SK-N-SH (cell line): ENCODE results near the gene GRM1.

ENCODE experiments used
- MXI1 ChIP-seq: IDR thresholded peaks from 2 replicates; pipeline ENCODE4 v1.6.1; 2012; ENCODE audit warnings: mild to moderate bottlenecking, low read depth, low read length, improper control_type of control experiment
- RAD21 ChIP-seq: IDR thresholded peaks from 2 replicates; pipeline ENCODE4 v1.6.1; 2012; ENCODE audit warnings: mild to moderate bottlenecking, low read length
- RFX5 ChIP-seq: IDR thresholded peaks from 2 replicates; pipeline ENCODE4 v1.6.1; 2012; ENCODE audit warnings: mild to moderate bottlenecking, improper control_type of control experiment, low read length
- TF ChIP-seq, protein P1 (sequence below): fragments of 150-350 bp; IDR thresholded peaks from 2 replicates; pipeline ENCODE4 v1.6.1; 2017; ENCODE audit warnings: antibody characterized with exemption, low read length, low read depth, borderline replicate concordance
- TF ChIP-seq, protein P2 (sequence below): fragments of 200-600 bp; sonication (generic); IDR thresholded peaks from 2 replicates; pipeline ENCODE4 v1.6.1; 2017; ENCODE audit warnings: antibody characterized with exemption, mild to moderate bottlenecking, moderate library complexity
- TF ChIP-seq, protein P3 (sequence below): IDR thresholded peaks from 2 replicates; pipeline ENCODE4 v1.4.0; 2012; ENCODE audit warnings: low read depth

DNA sequence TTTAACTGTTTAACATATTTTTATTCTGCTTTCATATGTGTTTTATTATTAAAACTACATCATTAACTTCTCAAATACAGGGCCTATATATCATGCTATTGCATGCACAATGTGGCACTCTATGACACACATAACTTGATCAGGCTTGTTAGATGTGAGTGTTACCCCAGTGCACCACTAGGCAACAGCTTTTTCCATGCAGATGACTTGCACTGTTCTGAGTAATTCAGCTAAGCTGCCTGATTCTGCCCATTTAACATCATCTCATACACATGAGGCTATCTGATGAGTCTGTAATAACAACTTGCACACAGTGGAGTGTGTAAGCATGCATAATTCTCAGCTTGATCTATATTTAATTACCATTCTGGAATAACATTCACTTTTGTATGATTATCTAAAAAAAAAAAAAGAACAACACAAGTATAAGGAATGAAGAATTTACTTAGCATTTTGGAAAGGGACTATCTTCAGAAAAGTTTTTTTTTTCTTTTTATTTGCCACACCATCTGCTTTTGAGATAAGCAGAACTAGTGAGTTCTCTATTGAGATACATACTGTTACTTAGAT, 83.1 kb downstream of the GRM1 start:
- no peak for TF ChIP-seq RFX5
- TF ChIP-seq, protein P1, sequence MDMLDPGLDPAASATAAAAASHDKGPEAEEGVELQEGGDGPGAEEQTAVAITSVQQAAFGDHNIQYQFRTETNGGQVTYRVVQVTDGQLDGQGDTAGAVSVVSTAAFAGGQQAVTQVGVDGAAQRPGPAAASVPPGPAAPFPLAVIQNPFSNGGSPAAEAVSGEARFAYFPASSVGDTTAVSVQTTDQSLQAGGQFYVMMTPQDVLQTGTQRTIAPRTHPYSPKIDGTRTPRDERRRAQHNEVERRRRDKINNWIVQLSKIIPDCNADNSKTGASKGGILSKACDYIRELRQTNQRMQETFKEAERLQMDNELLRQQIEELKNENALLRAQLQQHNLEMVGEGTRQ = no peak
- TF ChIP-seq, protein P2, sequence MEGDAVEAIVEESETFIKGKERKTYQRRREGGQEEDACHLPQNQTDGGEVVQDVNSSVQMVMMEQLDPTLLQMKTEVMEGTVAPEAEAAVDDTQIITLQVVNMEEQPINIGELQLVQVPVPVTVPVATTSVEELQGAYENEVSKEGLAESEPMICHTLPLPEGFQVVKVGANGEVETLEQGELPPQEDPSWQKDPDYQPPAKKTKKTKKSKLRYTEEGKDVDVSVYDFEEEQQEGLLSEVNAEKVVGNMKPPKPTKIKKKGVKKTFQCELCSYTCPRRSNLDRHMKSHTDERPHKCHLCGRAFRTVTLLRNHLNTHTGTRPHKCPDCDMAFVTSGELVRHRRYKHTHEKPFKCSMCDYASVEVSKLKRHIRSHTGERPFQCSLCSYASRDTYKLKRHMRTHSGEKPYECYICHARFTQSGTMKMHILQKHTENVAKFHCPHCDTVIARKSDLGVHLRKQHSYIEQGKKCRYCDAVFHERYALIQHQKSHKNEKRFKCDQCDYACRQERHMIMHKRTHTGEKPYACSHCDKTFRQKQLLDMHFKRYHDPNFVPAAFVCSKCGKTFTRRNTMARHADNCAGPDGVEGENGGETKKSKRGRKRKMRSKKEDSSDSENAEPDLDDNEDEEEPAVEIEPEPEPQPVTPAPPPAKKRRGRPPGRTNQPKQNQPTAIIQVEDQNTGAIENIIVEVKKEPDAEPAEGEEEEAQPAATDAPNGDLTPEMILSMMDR = no peak
- TF ChIP-seq, protein P3, sequence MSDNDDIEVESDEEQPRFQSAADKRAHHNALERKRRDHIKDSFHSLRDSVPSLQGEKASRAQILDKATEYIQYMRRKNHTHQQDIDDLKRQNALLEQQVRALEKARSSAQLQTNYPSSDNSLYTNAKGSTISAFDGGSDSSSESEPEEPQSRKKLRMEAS = no peak
- TF ChIP-seq RAD21 = no peak
- no peak for TF ChIP-seq MXI1
